ENCODE measurements around the gene WRNIP1. TPM values are rescaled to one million over a fixed set of nuclear protein-coding genes. Genes with fewer than 3 reads are reported as not detected.
A peak's percentile ranks its signal among the peaks of the same experiment; 100 is the strongest.

The WRNIP1 gene
- total RNA-seq, 1 experiment from 2014 or later, result 38.1 TPM

- no peak overlapping the region for H3K18ac ChIP-seq (ENCODE audit: insufficient read length, low read depth, low read length)
- no peak overlapping the region for H2BK120ac ChIP-seq (ENCODE audit: low read depth, low read length, poor library complexity, severe bottlenecking)
- no peak overlapping the region for H3K9ac ChIP-seq (ENCODE audit: extremely low read depth, insufficient read length, low read length)
- no peak overlapping the region for H3K4ac ChIP-seq (ENCODE audit: low read depth, low read length)
- WGBS (ENCODE audit: extremely low coverage, insufficient read length, low lambda C conversion rate), result no CpG with 5 or more reads among the region's 5 CpGs
- H3K56ac ChIP-seq (ENCODE audit: insufficient read length, low read depth, low read length), result no peak overlapping the region
- H3K9me3 ChIP-seq (ENCODE audit: control insufficient read depth, low read depth, low read length), result no peaks in the 10 kb centered on the region
- Mint-ChIP-seq H3K4me1 (no peaks in the 10 kb centered on the region), H3K27ac (peak overlapping the region in 1 of 3 experiments; percentile 21; a peak in 1 of 7 replicates), H3K9me3 (peaks cover 14 to 15% of the 10 kb centered on the region in 2 experiments), H3K36me3 (ENCODE audit: insufficient read depth in 1 of 3, low read depth in 3 of 3) (peaks cover 0 to 9% (median 1%) of the 10 kb centered on the region in 3 experiments; a peak in 4 of 7 replicates), H3K27me3 (ENCODE audit: low read depth) (no peaks in the 10 kb centered on the region; the same call in 1 of the 2 replicates), H3K4me3 (no peak overlapping the region)
- H3K27me3 ChIP-seq (ENCODE audit: insufficient read depth, low read length), result no peaks in the 10 kb centered on the region
- no peaks in the 10 kb centered on the region for H3K79me2 ChIP-seq (ENCODE audit: insufficient read depth, low read length)
- H3K27ac ChIP-seq (ENCODE audit: insufficient read length, low read depth, low read length), result no peak overlapping the region
- H2BK15ac ChIP-seq (ENCODE audit: low read depth, low read length), result no peak overlapping the region
- H3K23me2 ChIP-seq (ENCODE audit: insufficient read length, low read depth, low read length, poor library complexity, severe bottlenecking), result no peaks in the 10 kb centered on the region
- no peak overlapping the region for H2BK20ac ChIP-seq (ENCODE audit: low read depth, low read length, poor library complexity, severe bottlenecking)
- H4K20me1 ChIP-seq (ENCODE audit: control insufficient read depth, insufficient read depth, insufficient read length), result no peaks in the 10 kb centered on the region
- no peak overlapping the region for H4K91ac ChIP-seq (ENCODE audit: insufficient read length, low read depth, low read length)
- no peak overlapping the region for H3K14ac ChIP-seq (ENCODE audit: insufficient read depth, low read length)
- no peak overlapping the region for H4K5ac ChIP-seq (ENCODE audit: insufficient read length, low read depth, low read length)
- no peak for TF ChIP-seq CTCF (conservative IDR thresholded peaks at IDR 0.05)
- DNase-seq, result no peak
- H2AFZ ChIP-seq (ENCODE audit: low read length), result no peak overlapping the region
- H2AK5ac ChIP-seq (ENCODE audit: insufficient read length, low read length), result no peak overlapping the region
- H3K4me1 ChIP-seq (ENCODE audit: insufficient read depth, low read length), result no peaks in the 10 kb centered on the region
- H4K8ac ChIP-seq (replicated peaks; ENCODE audit: insufficient read length, low read depth, low read length), result no peak overlapping the region
- no peaks in the 10 kb centered on the region for H3K79me1 ChIP-seq (ENCODE audit: insufficient read depth, low read depth, low read length, poor library complexity, severe bottlenecking)
- H3K4me2 ChIP-seq (ENCODE audit: insufficient read depth, insufficient read length, low read length), result no peak overlapping the region
- no peak overlapping the region for H2BK12ac ChIP-seq (ENCODE audit: insufficient read length, low read depth, low read length)
- no peak overlapping the region for H3T11ph ChIP-seq (ENCODE audit: low read length)
- no peak overlapping the region for H2BK5ac ChIP-seq (ENCODE audit: insufficient read length, low read length)
- no peak overlapping the region for H3K23ac ChIP-seq (ENCODE audit: insufficient read length, low read depth, low read length)
Measured at GRCh38 chr6:2819115-2819514, 53.9 kb downstream of the WRNIP1 start.
